OCI-LY3 (cell line): ENCODE results near the gene FILIP1L.

Source experiments
- H2AFZ ChIP-seq: fragments of 200-600, 300-600 bp; shearing (Covaris generic); 2 replicates; pipeline ENCODE4 v1.6.0; 2014; ENCODE audit warnings: antibody characterized with exemption, low read depth, low read length
- H3K27ac ChIP-seq: fragments of 200-600, 300-600 bp; sonication (generic); 2 replicates; pipeline ENCODE4 v1.5.1; 2014; ENCODE audit warnings: mild to moderate bottlenecking, low read length, moderate library complexity, mixed read lengths
- H3K27me3 ChIP-seq: fragments of 200-600, 300-600 bp; sonication (generic); 2 replicates; pipeline ENCODE4 v1.6.1; 2014; ENCODE audit warnings: low read depth, low read length, mixed read lengths
- H3K36me3 ChIP-seq: fragments of 200-600, 300-600 bp; sonication (generic); replicated peaks from 2 replicates; pipeline ENCODE3; 2014; ENCODE audit warnings: low read depth, low read length, mixed read lengths
- H3K4me1 ChIP-seq: fragments of 300-600, 200-600 bp; sonication (generic); 2 replicates; pipeline ENCODE4 v1.6.1; 2014; ENCODE audit warnings: low read length, mixed read lengths
- H3K4me2 ChIP-seq: fragments of 200-600, 300-600 bp; sonication (generic); 2 replicates; pipeline ENCODE4 v1.6.1; 2014; ENCODE audit warnings: low read length, mixed read lengths
- H3K4me3 ChIP-seq: fragments of 300-600, 200-600 bp; sonication (generic); 2 replicates; pipeline ENCODE4 v1.5.1; 2014; ENCODE audit warnings: antibody characterized with exemption, mild to moderate bottlenecking, low read length, moderate library complexity
- H3K79me2 ChIP-seq: fragments of 300-600, 200-600 bp; shearing (Covaris generic); 2 replicates; pipeline ENCODE4 v1.6.1; 2014; ENCODE audit warnings: mild to moderate bottlenecking, low read length, mixed read lengths
- H3K9ac ChIP-seq: fragments of 300-600, 200-600 bp; shearing (Covaris generic); 2 replicates; pipeline ENCODE4 v1.6.0; 2014; ENCODE audit warnings: mild to moderate bottlenecking, low read length, moderate library complexity
- H3K9me3 ChIP-seq: fragments of 200-600, 300-600 bp; shearing (Covaris generic); 2 replicates; pipeline ENCODE4 v1.6.1; 2014; ENCODE audit warnings: low read length, mixed read lengths; ENCODE audit not compliant: insufficient read depth
- H4K20me1 ChIP-seq: fragments of 200-600, 300-600 bp; sonication (generic); 2 replicates; pipeline ENCODE4 v1.6.1; 2016; ENCODE audit warnings: low read length, mixed read lengths; ENCODE audit not compliant: insufficient read depth
- CTCF ChIP-seq: fragments of 200-600, 300-600 bp; sonication (generic); IDR thresholded peaks from 2 replicates; pipeline ENCODE4 v1.5.1; 2014; ENCODE audit warnings: antibody characterized with exemption, low read length, low read depth
- EZH2phosphoT487 ChIP-seq: fragments of 200-600 bp; shearing (Covaris generic); IDR thresholded peaks from 2 replicates; pipeline ENCODE4 v1.6.1; 2018; ENCODE audit warnings: antibody characterized with exemption, mixed run types, low read depth

FILIP1L gene

GRCh38 chr3:99971761-99972160, 142.5 kb downstream of the FILIP1L start:
- H3K9me3 ChIP-seq = no peaks in the 10 kb centered on the region
- no peaks in the 10 kb centered on the region for H3K4me1 ChIP-seq
- no peaks in the 10 kb centered on the region for H3K79me2 ChIP-seq
- H4K20me1 ChIP-seq = no peaks in the 10 kb centered on the region
- no peak overlapping the region for H3K9ac ChIP-seq
- no peak overlapping the region for H3K27ac ChIP-seq
- no peak overlapping the region for H2AFZ ChIP-seq
- H3K36me3 ChIP-seq = no peaks in the 10 kb centered on the region
- H3K4me2 ChIP-seq = no peak overlapping the region
- H3K27me3 ChIP-seq = no peaks in the 10 kb centered on the region
- no peak overlapping the region for H3K4me3 ChIP-seq
- TF ChIP-seq CTCF = no peak
- TF ChIP-seq EZH2phosphoT487 = no peak

- Histone ChIP-seq H3K27me3 (no peaks in the 10 kb centered on the region), H3K9me3 (no peaks in the 10 kb centered on the region), H3K9ac (no peak overlapping the region), H3K36me3 (no peaks in the 10 kb centered on the region), H3K4me1 (no peaks in the 10 kb centered on the region), H3K79me2 (no peaks in the 10 kb centered on the region), H2AFZ (no peak overlapping the region), H3K4me2 (no peak overlapping the region), H3K4me3 (no peak overlapping the region), H3K27ac (no peak overlapping the region), H4K20me1 (no peaks in the 10 kb centered on the region)
- no peak for TF ChIP-seq CTCF
- no peak for TF ChIP-seq EZH2phosphoT487
These were observed 144.1 kb downstream of the FILIP1L start for GRCh38 chr3:99970198-99970597.

- Histone ChIP-seq H3K4me3 (no peak overlapping the region), H3K27me3 (no peaks in the 10 kb centered on the region), H3K9ac (no peak overlapping the region), H3K36me3 (no peaks in the 10 kb centered on the region), H3K4me2 (no peak overlapping the region), H3K79me2 (no peaks in the 10 kb centered on the region), H2AFZ (no peak overlapping the region), H4K20me1 (no peaks in the 10 kb centered on the region), H3K4me1 (no peaks in the 10 kb centered on the region), H3K9me3 (no peaks in the 10 kb centered on the region), H3K27ac (no peak overlapping the region)
- TF ChIP-seq CTCF (no peak), EZH2phosphoT487 (no peak)
These were observed 145.2 kb downstream of the FILIP1L start for GRCh38 chr3:99969136-99969535.

- Histone ChIP-seq H3K36me3 (no peaks in the 10 kb centered on the region), H3K79me2 (no peaks in the 10 kb centered on the region), H2AFZ (no peak overlapping the region), H3K9me3 (no peaks in the 10 kb centered on the region), H3K4me3 (no peak overlapping the region), H4K20me1 (no peaks in the 10 kb centered on the region), H3K4me2 (no peak overlapping the region), H3K9ac (no peak overlapping the region), H3K27ac (no peak overlapping the region), H3K27me3 (no peaks in the 10 kb centered on the region), H3K4me1 (no peaks in the 10 kb centered on the region)
- TF ChIP-seq EZH2phosphoT487 (no peak), CTCF (no peak)
These were observed 146.5 kb downstream of the FILIP1L start for GRCh38 chr3:99967796-99968195.
